T47D (cell line): ENCODE measurements around the gene SURF1.

ENCODE experiments used
- DNase-seq, 2 experiments: peaks; one replicate each; pipeline versions ENCODE4 v3.0.0 to v3.0.0-alpha.2; 2011 to 2012; ENCODE audit warnings: low read depth in 1 of 2, low spot score in 1 of 2
- JUND ChIP-seq: IDR thresholded peaks from 2 replicates; pipeline ENCODE4 v1.6.1; 2012; ENCODE audit warnings: low read depth
- in situ Hi-C: cut with HindIII; loops from 2 replicates; pipeline ENCODE4 v1.10.0; 2016; ENCODE audit warnings: low sequenced_read_pairs, low pct_unique_long_range_greater_than_20kb

Gene SURF1

DNA sequence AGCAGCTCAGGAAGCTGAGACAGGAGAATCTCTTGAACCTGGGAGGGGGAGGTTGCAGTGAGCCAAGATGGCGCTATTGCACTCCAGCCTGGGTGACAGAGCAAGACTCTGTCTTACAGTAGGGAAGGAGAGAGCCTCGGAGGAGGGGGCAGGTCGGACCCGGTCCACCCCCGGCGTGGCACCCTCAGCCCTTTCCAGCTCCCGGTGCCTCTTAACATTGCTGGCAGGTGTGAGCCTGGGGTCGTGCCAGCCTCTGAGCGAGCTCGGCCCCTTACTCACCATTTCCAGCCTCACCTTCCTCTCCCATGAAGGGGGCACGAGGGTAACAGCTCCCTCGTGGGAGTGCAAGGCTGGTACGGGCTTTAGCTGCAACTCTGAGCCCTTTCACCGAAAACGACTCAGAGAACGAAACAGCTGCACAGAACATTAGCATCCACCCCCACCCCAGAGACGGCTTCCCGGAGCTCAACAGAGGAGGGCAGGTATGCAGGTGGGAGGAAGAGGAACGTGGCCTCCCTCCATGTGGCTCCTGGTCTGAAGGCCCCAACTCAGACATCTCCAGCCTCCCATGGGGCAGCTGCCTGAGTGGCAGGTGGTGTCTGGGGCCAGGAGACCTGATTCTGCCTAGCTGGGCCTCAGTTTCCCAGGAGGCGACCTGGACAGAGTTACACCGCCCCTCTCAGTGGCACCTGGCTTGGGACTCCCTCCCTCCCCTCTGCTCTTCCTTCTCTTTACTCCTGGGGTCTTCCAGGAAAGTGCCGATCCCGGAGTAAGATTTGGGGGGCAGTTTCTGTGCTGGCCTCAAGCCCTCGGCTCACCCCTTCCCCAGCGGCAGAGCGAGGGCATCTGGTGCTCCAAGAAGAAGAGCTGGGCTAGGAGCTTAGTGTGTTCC, 52.8 kb downstream of the SURF1 start:
- in situ Hi-C loops, result no loop called here
- no peak for TF ChIP-seq JUND
- DNase-seq, result no peak
